ENCODE data around the gene INPP4B. TPM values are rescaled to one million over a fixed set of nuclear protein-coding genes. Genes with fewer than 3 reads are reported as not detected.

The INPP4B gene
- total RNA-seq, 4 donors from 2014 or later: 29.4 to 51.5 (median 35.3) TPM

GRCh38 chr4:142493255-142494110, 352.6 kb downstream of the INPP4B start:
- no peaks in the 10 kb centered on the region for H3K9me3 ChIP-seq
- no peak overlapping the region for H3K27ac ChIP-seq
- H3K36me3 ChIP-seq: no peaks in the 10 kb centered on the region
- intact Hi-C loops (cut with DNase I; ENCODE audit: low total_unique reads): no loop called here
- no peak for DNase-seq
- TF ChIP-seq, protein P1, sequence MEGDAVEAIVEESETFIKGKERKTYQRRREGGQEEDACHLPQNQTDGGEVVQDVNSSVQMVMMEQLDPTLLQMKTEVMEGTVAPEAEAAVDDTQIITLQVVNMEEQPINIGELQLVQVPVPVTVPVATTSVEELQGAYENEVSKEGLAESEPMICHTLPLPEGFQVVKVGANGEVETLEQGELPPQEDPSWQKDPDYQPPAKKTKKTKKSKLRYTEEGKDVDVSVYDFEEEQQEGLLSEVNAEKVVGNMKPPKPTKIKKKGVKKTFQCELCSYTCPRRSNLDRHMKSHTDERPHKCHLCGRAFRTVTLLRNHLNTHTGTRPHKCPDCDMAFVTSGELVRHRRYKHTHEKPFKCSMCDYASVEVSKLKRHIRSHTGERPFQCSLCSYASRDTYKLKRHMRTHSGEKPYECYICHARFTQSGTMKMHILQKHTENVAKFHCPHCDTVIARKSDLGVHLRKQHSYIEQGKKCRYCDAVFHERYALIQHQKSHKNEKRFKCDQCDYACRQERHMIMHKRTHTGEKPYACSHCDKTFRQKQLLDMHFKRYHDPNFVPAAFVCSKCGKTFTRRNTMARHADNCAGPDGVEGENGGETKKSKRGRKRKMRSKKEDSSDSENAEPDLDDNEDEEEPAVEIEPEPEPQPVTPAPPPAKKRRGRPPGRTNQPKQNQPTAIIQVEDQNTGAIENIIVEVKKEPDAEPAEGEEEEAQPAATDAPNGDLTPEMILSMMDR (IDR thresholded peaks at IDR 0.05): no peak
- TF ChIP-seq POLR2A (IDR thresholded peaks at IDR 0.05): no peak
- H3K4me1 ChIP-seq: no peaks in the 10 kb centered on the region
- no peak overlapping the region for H3K4me3 ChIP-seq
- no peaks in the 10 kb centered on the region for H3K27me3 ChIP-seq

DNA sequence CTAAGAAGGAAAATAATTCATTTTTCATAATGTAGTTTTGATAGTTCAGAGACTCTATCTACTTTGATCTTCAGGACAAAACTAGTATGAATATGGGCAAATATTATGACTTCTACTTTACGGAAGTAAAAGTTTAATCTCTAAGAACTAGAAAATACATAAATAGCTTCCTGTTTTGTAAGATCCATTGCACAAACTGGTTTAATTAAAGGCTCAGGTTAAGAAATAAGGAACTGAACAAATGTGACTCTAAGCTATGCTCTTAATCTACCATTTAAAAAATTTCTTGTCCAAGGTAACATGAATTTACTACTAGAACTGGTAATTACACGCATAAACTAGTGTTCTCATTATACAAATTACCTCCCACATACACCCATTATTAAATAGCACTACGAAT, 360.6 kb downstream of the INPP4B start:
- no peak for TF ChIP-seq POLR2A (IDR thresholded peaks at IDR 0.05)
- TF ChIP-seq, protein P1 (IDR thresholded peaks at IDR 0.05): no peak
- intact Hi-C loops (cut with DNase I; ENCODE audit: low total_unique reads): no loop called here
- no peak overlapping the region for H3K27ac ChIP-seq
- no peaks in the 10 kb centered on the region for H3K27me3 ChIP-seq
- peaks cover 0 to 3% of the 10 kb centered on the region in 2 donors for H3K9me3 ChIP-seq
- no peak for DNase-seq
- no peaks in the 10 kb centered on the region for H3K4me1 ChIP-seq
- no peak overlapping the region for H3K4me3 ChIP-seq
- H3K36me3 ChIP-seq: no peaks in the 10 kb centered on the region

GRCh38 chr4:142480244-142480643, 365.9 kb downstream of the INPP4B start:
- no peak overlapping the region for H3K27ac ChIP-seq
- no peak for TF ChIP-seq POLR2A (IDR thresholded peaks at IDR 0.05)
- no peaks in the 10 kb centered on the region for H3K9me3 ChIP-seq
- DNase-seq: no peak
- no peak overlapping the region for H3K4me3 ChIP-seq
- no peaks in the 10 kb centered on the region for H3K27me3 ChIP-seq
- no peaks in the 10 kb centered on the region for H3K4me1 ChIP-seq
- H3K36me3 ChIP-seq: no peaks in the 10 kb centered on the region
- intact Hi-C loops (cut with DNase I; ENCODE audit: low total_unique reads): no loop called here

GRCh38 chr4:142475663-142476062, 370.4 kb downstream of the INPP4B start:
- TF ChIP-seq POLR2A (IDR thresholded peaks at IDR 0.05): no peak
- TF ChIP-seq, protein P1 (IDR thresholded peaks at IDR 0.05): no peak
- Histone ChIP-seq H3K4me3 (no peak overlapping the region), H3K27ac (no peak overlapping the region), H3K9me3 (no peaks in the 10 kb centered on the region), H3K36me3 (no peaks in the 10 kb centered on the region), H3K4me1 (no peaks in the 10 kb centered on the region), H3K27me3 (no peaks in the 10 kb centered on the region)
- intact Hi-C loops (cut with DNase I; ENCODE audit: low total_unique reads): no loop called here
- DNase-seq: no peak

- H3K4me3 ChIP-seq: no peak overlapping the region
- H3K27ac ChIP-seq: no peak overlapping the region
These were observed 371.6 kb downstream of the INPP4B start for GRCh38 chr4:142474398-142475087.

More at GRCh38 chr4:142474398-142475087, 371.6 kb downstream of the INPP4B start:
- DNase-seq: no peak
- intact Hi-C loops (cut with DNase I; ENCODE audit: low total_unique reads): no loop called here
- no peaks in the 10 kb centered on the region for H3K27me3 ChIP-seq
- no peaks in the 10 kb centered on the region for H3K36me3 ChIP-seq
- no peak for TF ChIP-seq POLR2A (IDR thresholded peaks at IDR 0.05)
- TF ChIP-seq, protein P1 (IDR thresholded peaks at IDR 0.05): no peak
- no peaks in the 10 kb centered on the region for H3K4me1 ChIP-seq
- H3K9me3 ChIP-seq: no peaks in the 10 kb centered on the region

Data from uterus (tissue), 4 donors.